GM18867 (cell line): ENCODE data around the gene GJA10.

Experiments
- ATAC-seq: cut with Tn5 transposase; IDR thresholded peaks from one replicate; pipeline ENCODE4 v1.9.1; 2021; ENCODE audit warnings: mild to moderate bottlenecking, moderate library complexity; ENCODE audit not compliant: unreplicated experiment

The GJA10 gene

DNA sequence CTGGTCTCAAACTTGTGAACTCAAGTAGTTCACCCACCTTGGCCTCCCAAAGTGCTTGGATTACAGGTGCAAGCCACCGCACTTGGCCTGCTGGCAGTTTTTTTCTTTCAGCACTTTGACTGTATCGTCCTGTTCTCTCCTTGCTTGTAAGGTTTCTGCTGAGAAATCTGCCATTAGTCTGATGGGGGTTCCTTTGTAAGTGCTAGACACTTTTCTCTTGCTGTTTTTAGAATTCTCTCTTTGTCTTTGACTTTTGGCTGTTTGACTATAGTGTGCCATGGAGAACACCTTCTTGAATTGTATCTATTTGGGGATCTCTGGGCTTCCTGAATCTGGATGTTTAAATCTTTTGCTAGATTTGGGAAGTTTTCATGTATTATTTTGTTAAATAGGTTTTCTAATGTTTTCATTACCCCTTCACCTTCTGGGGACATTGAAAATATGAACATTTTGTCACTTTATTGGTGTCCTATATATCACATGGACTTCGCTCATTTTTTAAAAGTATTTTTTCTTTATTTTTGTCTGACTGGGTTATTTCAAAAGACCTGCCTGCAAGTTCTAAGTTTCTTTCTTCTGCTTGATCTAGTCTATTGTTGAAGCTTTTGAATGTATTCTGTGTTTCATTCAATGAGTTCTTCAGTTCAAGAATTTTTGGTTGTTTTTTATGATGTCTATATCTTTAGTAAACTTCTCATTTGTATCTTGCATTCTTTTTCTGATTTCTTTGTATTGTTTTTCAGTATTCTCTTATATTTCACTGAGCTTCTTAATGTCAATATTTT, 22.1 kb downstream of the GJA10 start:
- ATAC-seq: no peak

- no peak for ATAC-seq
Measured at GRCh38 chr6:89917216-89917615, 22.9 kb downstream of the GJA10 start.

- ATAC-seq: no peak
Measured at GRCh38 chr6:89917801-89918366, 23.6 kb downstream of the GJA10 start.

GRCh38 chr6:89921197-89921596, 26.9 kb downstream of the GJA10 start:
- ATAC-seq: no peak

GRCh38 chr6:89921691-89922090, 27.4 kb downstream of the GJA10 start:
- ATAC-seq: no peak

DNA sequence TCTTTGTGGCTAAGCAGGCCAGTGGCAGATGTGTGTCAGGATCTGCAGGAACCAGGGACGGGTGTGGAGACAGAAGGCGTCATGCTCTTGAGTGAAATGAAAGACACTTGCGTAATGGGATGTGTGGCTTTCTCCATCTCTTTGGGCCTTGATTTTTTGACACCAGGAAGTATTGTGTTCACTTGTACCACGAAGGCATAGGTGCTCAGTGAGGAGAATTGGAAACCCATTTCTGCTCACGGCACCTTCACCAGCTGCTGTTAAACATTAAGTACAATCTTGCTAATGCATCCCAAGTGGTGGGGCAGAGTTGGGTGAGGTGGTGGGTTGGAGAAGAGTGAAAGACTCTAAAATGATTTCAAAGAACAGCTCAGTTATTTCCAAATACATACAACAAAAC, 30.0 kb downstream of the GJA10 start:
- no peak for ATAC-seq

DNA sequence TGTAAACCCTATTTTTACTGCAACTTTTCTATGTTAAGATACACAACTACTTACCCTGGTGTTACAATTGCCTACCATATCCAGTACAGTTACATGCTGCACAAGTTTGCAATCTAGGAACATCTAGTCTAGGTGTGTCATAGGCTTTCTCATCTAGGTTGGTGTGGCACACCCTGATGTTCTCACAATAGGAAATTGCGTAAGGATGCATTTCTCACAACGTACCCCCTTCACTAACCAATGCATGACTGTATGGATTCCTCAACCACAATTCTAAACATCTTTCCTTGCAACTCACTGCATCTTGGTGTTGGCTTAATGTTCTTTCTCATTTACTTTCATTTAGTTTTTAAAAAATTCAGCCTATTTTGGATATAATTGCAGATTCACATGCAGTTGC, 31.6 kb downstream of the GJA10 start:
- no peak for ATAC-seq

- ATAC-seq: no peak
Measured at GRCh38 chr6:89927264-89927663, 33.0 kb downstream of the GJA10 start.

DNA sequence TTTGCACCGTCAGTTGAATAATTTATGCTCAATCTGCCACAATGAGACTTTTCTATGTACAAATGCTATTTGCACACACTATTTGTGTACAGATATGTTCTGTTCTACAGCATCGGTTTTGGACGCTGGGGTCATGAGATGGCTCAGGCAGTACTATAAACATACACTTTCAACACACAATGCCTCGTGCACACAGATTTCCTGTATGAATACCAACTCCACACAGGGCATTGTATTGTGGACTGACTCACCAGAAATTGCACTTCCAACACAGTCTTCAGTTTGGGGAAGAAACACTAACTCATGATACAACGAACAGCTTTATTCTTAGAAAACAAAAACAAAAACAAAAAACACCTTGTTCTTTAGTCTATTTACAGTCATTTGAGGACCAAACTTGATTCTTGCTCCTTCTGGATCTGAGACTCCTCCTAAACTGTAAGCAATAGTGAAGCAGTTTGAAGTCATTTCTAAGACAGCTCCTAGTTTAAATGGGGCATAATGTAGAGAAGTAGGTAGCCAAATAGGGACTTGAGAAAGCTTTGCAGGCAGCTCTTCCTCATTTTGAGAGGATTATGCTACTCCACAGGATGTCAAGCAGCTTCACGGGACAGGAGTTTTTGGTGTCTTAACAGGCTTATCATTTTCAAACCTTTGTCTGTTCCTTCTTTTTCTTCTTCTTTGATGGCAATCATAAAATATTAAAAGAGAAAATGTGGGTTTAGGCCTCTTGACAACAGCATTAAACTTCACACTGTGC, 33.7 kb downstream of the GJA10 start:
- ATAC-seq: no peak

DNA sequence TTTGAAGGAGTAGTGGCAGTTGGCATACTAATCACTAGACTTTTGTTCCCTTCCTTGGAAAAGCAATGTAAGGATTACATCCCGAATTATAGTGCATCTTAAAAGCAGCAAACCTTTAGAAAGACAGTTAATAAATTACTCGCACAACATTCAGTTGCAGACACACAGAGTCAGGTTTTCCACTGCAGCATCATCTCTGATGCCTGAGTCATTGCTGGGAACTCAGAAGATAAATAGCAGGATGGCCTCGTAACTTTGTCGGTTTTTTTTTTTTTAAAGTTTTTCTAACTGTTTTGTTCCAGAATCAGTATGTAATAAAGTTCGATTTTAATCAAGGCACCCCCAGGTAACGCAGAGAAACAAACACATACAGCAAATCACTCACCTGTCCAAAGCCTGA, 34.3 kb downstream of the GJA10 start:
- ATAC-seq: no peak

DNA sequence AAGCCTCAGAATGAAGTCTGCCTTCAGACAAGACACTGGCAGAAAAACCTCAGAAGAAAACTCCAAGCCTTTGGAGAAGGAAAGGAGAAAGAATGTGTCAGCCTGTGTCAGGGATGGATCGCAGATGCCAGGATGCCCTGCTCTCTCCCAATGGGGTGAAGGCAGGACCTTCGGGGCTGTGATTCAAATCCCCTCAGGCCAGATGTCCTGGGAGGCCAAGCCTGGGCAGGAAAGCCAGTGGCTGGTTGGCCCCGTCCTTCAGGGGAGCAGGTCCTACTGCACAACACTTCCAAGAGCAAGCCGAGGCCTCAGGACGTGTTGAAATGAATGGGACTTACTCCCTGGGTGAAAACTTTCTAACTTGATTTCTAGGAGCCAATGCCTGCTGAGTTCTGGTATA, 36.5 kb downstream of the GJA10 start:
- no peak for ATAC-seq

- no peak for ATAC-seq
Measured at GRCh38 chr6:89932245-89932802, 38.1 kb downstream of the GJA10 start.

GRCh38 chr6:89934685-89935366, 40.6 kb downstream of the GJA10 start:
- no peak for ATAC-seq

DNA sequence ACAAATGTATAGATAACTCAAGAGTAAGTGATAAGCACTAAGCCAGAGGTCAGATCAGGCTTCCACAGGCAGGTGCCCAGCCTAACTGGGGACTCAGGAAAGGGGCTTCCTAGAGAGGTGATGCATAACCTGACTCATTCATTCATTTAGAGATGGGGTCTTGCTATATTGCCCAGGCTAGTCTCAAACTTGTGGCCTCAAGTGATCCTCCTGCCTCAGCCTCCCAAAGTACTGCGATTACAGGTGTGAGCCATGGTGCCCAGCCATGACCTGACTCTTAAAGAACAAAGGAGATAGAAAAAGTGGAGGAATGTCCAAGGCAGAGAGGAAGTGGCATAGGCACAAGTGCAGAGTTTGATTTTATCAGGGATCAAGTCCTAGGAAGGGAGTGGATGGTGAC, 41.9 kb downstream of the GJA10 start:
- no peak for ATAC-seq

DNA sequence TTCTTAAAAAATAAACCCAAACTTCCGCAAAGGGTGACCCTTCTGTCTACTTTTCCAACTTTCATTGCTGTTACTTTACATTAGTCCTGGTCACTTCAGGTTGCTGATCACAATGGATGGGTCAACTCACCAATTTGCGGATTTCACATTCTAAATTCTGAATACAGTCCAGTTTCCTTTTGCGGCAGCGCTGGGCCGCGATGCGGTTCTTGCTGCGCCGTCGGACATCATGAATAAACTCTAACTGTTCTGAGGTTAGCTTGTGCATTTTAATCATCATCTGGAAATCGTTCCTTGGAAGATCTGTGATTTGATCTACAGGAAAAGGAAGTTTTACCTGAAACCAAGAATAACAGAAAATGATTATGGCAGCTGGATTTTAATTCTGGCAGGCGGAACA, 43.7 kb downstream of the GJA10 start:
- ATAC-seq: no peak

DNA sequence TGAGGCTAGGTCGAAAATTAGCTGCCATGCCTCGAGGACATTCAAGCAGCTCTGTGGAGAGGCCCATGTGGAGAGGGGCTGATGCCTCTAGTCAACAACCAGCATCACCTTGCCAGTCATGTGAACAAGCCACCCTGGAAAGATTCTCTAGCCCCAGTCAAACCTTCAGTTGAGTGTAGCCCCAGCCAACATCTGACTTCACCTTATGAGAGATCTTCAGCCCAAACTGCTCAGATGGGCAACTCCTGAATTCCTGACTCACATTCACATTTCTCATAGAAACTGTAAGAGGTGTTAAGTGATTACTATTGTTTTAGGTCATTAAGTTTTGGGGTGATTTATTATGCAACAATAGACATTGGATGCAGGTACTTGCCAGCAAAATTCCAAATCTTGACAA, 44.9 kb downstream of the GJA10 start:
- no peak for ATAC-seq

DNA sequence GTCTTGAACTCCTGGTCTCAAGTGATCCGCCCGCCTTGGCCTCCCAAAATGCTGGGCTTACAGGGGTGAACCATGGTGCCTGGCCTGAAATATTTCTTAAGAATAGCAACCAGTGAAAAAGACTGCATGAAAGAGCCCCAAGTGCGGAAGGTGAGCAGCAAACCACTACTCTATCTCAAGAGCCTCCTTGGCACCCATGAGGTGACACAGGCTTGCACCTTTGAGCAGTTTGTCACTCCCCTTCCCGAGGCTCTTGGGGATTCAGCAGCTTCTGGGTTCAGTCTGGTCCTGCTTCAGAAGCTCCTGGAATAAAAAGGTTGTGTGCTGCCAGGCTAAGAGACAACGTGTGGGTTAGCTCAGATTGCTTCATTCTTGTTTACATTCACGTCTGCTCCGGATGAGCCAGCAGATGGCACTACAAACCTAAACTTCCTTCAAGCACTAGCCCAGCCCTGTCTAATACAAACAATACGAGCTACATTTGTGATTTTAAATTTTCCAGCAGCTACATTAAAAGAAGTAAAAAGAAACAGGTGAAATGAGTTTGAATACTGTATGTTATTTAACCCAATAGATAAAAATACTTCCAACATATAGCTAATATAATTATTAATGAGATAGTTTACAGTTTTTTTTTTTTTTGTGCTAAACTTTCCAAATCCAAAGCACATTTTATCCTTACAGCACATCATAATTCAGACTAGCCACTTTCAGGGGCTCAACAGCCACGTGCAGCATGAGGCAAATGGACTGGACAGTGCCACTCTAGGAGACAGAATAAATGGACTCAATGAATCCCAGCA, 46.2 kb downstream of the GJA10 start:
- peak; percentile 88 for ATAC-seq

GRCh38 chr6:89941031-89941762, 46.9 kb downstream of the GJA10 start:
- no peak for ATAC-seq

DNA sequence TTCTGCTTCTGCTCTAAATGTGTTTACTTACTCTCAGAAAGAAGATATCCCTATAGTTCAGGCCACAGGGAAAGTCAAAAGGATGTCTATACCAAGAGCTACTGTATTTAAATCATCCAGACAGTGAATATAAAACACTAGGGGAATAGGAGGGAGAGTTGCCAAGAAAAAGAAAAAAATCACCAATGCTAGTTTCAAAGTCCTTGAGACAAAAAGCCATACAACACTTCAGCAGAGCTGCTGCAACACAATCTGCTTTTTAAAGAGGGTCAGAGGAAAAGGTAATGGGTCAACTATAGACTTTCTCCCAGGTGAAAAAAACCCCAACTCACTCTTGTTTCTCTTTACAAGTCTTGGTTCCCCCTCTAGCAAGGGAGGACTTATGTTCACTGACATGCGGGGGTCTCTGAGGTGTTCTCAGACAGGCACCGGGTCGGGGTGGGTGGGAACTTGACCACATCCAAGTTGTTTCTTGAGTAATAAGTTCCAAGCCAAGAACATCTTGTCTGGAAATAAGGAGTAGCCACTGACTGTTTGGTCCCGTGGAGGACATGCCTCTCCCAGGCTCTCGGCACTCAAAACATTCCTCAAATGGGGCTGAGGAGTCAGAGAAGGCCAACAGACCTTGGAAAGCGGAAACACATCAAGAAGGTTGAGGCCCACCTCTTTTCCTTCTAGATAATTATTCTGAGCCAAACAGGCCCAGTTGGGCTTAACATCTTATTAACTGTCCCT, 47.7 kb downstream of the GJA10 start:
- ATAC-seq: no peak
